Neural cell (in vitro differentiated cells): ENCODE data around the gene ATP1B1. TPM values are rescaled to one million over a fixed set of nuclear protein-coding genes. Genes with fewer than 3 reads are reported as not detected.

Experiments used
- H2AFZ ChIP-seq: fragments of 200-600, 300-800 bp; sonication (generic), shearing (Covaris generic); 2 replicates; pipeline ENCODE4 v1.6.0; 2014; ENCODE audit warnings: low read depth, mild to moderate bottlenecking, antibody characterized with exemption, low read length, moderate library complexity
- H3F3A ChIP-seq: fragments of 200-600 bp; shearing (Covaris generic); 2 replicates; pipeline ENCODE4 v1.6.1; 2016; ENCODE audit warnings: mild to moderate bottlenecking, moderate library complexity, mixed read lengths, antibody characterized with exemption, low read length; ENCODE audit not compliant: insufficient read depth, poor library complexity, severe bottlenecking
- H3K27ac ChIP-seq: fragments of 200-600, 300-800 bp; sonication (generic), shearing (Covaris generic); 2 replicates; pipeline ENCODE4 v1.5.1; 2014; ENCODE audit warnings: mild to moderate bottlenecking, low read length, moderate library complexity
- H3K27me3 ChIP-seq: fragments of 300-800, 200-600 bp; sonication (generic), shearing (Covaris generic); 2 replicates; pipeline ENCODE4 v1.6.0; 2014; ENCODE audit warnings: mild to moderate bottlenecking, low read depth, low read length, moderate library complexity; ENCODE audit not compliant: insufficient read depth
- H3K36me3 ChIP-seq: fragments of 300-800, 200-600 bp; sonication (generic), shearing (Covaris generic); 2 replicates; pipeline ENCODE4 v1.5.1; 2014; ENCODE audit warnings: mild to moderate bottlenecking, antibody characterized with exemption, low read length, moderate library complexity; ENCODE audit not compliant: insufficient read depth
- H3K4me2 ChIP-seq: fragments of 300-800, 200-600 bp; sonication (generic), shearing (Covaris generic); 2 replicates; pipeline ENCODE4 v1.6.0; 2014; ENCODE audit warnings: mild to moderate bottlenecking, low read length
- H3K4me3 ChIP-seq: fragments of 300-800, 200-600 bp; sonication (generic), shearing (Covaris generic); 2 replicates; pipeline ENCODE4 v1.5.1; 2014; ENCODE audit warnings: mild to moderate bottlenecking, low read length, moderate library complexity
- H3K79me2 ChIP-seq: fragments of 200-600 bp; shearing (Covaris generic); replicated peaks from 2 replicates; pipeline ENCODE4 v1.6.0; 2014; ENCODE audit warnings: mild to moderate bottlenecking, low read length, moderate library complexity; ENCODE audit not compliant: insufficient read depth
- H3K9ac ChIP-seq: fragments of 300-800, 200-600 bp; sonication (generic), shearing (Covaris generic); 2 replicates; pipeline ENCODE4 v1.6.1; 2016; ENCODE audit warnings: mild to moderate bottlenecking, low read length, mixed read lengths
- H3K9me2 ChIP-seq: fragments of 200-600 bp; shearing (Covaris generic); 2 replicates; pipeline ENCODE4 v1.6.1; 2016; ENCODE audit warnings: mild to moderate bottlenecking, low read length, mixed read lengths; ENCODE audit not compliant: insufficient read depth
- H3K9me3 ChIP-seq: fragments of 200-600, 300-800 bp; sonication (generic), shearing (Covaris generic); 2 replicates; pipeline ENCODE4 v1.6.1; 2016; ENCODE audit warnings: mild to moderate bottlenecking, mixed run types, low read length, moderate library complexity, mixed read lengths
- H4K20me1 ChIP-seq: fragments of 200-600 bp; shearing (Covaris generic); 2 replicates; pipeline ENCODE4 v1.6.1; 2016; ENCODE audit warnings: mild to moderate bottlenecking, mixed run types; ENCODE audit not compliant: insufficient read depth
- CTCF ChIP-seq: fragments of 450-650 bp; IDR thresholded peaks from 2 replicates; pipeline ENCODE4 v1.5.1; 2014; ENCODE audit warnings: antibody characterized with exemption, mild to moderate bottlenecking, moderate library complexity; ENCODE audit not compliant: poor library complexity, severe bottlenecking
- EP300 ChIP-seq: fragments of 450-650 bp; conservative IDR thresholded peaks from 2 replicates; pipeline ENCODE4 v1.6.1; 2014; ENCODE audit warnings: antibody characterized with exemption, mild to moderate bottlenecking, moderate library complexity; ENCODE audit not compliant: poor library complexity, severe bottlenecking
- EZH2 ChIP-seq: fragments of 200-600, 300-800 bp; shearing (Covaris generic), sonication (generic); IDR thresholded peaks from 2 replicates; pipeline ENCODE4 v1.6.1; 2014; ENCODE audit warnings: antibody characterized with exemption, low read length, borderline replicate concordance, mild to moderate bottlenecking; ENCODE audit not compliant: insufficient read depth, poor library complexity, severe bottlenecking
- MXI1 ChIP-seq: fragments of 450-650 bp; conservative IDR thresholded peaks from 2 replicates; pipeline ENCODE4 v1.6.1; 2014; ENCODE audit warnings: antibody characterized with exemption, mild to moderate bottlenecking; ENCODE audit not compliant: poor library complexity, severe bottlenecking
- POLR2AphosphoS5 ChIP-seq: IDR thresholded peaks from 2 replicates; pipeline ENCODE4 v1.6.1; 2012
- RAD21 ChIP-seq: fragments of 450-650 bp; conservative IDR thresholded peaks from 2 replicates; pipeline ENCODE4 v1.6.1; 2014; ENCODE audit warnings: antibody characterized with exemption, mild to moderate bottlenecking, moderate library complexity
- REST ChIP-seq: IDR thresholded peaks from 2 replicates; pipeline ENCODE4 v1.6.1; 2012; ENCODE audit warnings: borderline replicate concordance
- SMC3 ChIP-seq: fragments of 450-650 bp; conservative IDR thresholded peaks from 2 replicates; pipeline ENCODE4 v1.6.1; 2014; ENCODE audit warnings: antibody characterized with exemption, mild to moderate bottlenecking, moderate library complexity; ENCODE audit not compliant: poor library complexity
- TAF1 ChIP-seq: IDR thresholded peaks from 2 replicates; pipeline ENCODE4 v1.6.1; 2012; ENCODE audit warnings: low read depth
- polyA plus RNA-seq: library from polyadenylated mRNA; depleted of rRNA; stranded (reverse); fragments of >200 nt; gene quantifications from 2 replicates; pipeline ENCODE4 v1.2.3, GENCODE V29; 2014

ATP1B1 gene
- polyA plus RNA-seq, 1 donor from 2014 or later = 114 TPM

- Histone ChIP-seq H2AFZ (no peak overlapping the region), H3F3A (no peaks in the 10 kb centered on the region), H3K79me2 (no peaks in the 10 kb centered on the region), H3K27me3 (no peaks in the 10 kb centered on the region), H3K4me3 (no peak overlapping the region), H3K9me3 (no peaks in the 10 kb centered on the region), H3K9me2 (no peaks in the 10 kb centered on the region), H3K27ac (no peak overlapping the region), H3K9ac (no peak overlapping the region), H3K4me2 (no peak overlapping the region), H4K20me1 (no peaks in the 10 kb centered on the region), H3K36me3 (peaks cover 21% of the 10 kb centered on the region)
- TF ChIP-seq MXI1 (no peak), REST (no peak), TAF1 (no peak), SMC3 (no peak), RAD21 (no peak), EP300 (no peak), CTCF (no peak), EZH2 (no peak), POLR2AphosphoS5 (no peak)
These were observed 24.2 kb downstream of the ATP1B1 start for GRCh38 chr1:169130683-169131082.

- H3K27me3 ChIP-seq = no peaks in the 10 kb centered on the region
- no peak overlapping the region for H2AFZ ChIP-seq
- no peaks in the 10 kb centered on the region for H4K20me1 ChIP-seq
- H3K9me2 ChIP-seq = no peaks in the 10 kb centered on the region
- no peaks in the 10 kb centered on the region for H3F3A ChIP-seq
- no peaks in the 10 kb centered on the region for H3K79me2 ChIP-seq
- no peak for TF ChIP-seq RAD21
- TF ChIP-seq EZH2 = no peak
- TF ChIP-seq TAF1 = no peak
- TF ChIP-seq EP300 = no peak
- no peak for TF ChIP-seq REST
- no peak for TF ChIP-seq CTCF
- no peak for TF ChIP-seq POLR2AphosphoS5
- no peak for TF ChIP-seq SMC3
- no peak for TF ChIP-seq MXI1
- H3K27ac ChIP-seq = no peak overlapping the region
- no peak overlapping the region for H3K4me2 ChIP-seq
- peaks cover 21% of the 10 kb centered on the region for H3K36me3 ChIP-seq
- H3K4me3 ChIP-seq = no peak overlapping the region
- no peak overlapping the region for H3K9ac ChIP-seq
- H3K9me3 ChIP-seq = no peaks in the 10 kb centered on the region
These were observed 26.2 kb downstream of the ATP1B1 start for GRCh38 chr1:169132512-169133227.
